ENCODE measurements around the gene NIPAL4. TPM values are rescaled to one million over a fixed set of nuclear protein-coding genes. Genes with fewer than 3 reads are reported as not detected.

Gene NIPAL4
- total RNA-seq, 6 experiments from 2014 or later, result 0.14 to 0.38 (median 0.22) TPM

DNA sequence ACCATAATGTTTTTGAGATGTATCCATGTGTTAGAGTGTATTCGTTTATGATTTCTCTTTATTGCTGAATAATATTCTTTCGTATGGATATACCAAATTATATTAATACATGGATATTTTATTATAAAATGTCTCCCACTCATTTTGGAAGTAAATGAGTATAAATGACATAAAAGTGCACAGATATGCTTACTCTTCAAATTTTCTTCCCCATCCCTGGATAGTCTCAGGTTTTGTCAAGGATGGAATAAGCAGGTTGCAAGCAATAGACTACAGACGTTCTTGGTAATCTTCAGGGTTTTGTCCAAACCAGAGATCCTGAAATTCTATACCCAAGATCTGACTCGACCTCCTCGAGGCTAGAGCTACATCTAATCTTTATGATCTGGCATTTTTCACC is 50.7 kb downstream of the NIPAL4 start:
- Mint-ChIP-seq H3K9me3 (no peaks in the 10 kb centered on the region), H3K36me3 (ENCODE audit: low read depth) (peaks cover 52% of the 10 kb centered on the region), H3K27me3 (ENCODE audit: insufficient read depth) (no peaks in the 10 kb centered on the region; the same call in none of the 2 replicates), H3K4me3 (no peak overlapping the region), H3K4me1 (ENCODE audit: low read depth) (peaks cover 76% of the 10 kb centered on the region), H3K27ac (peak overlapping the region; percentile 87)
- no peak for DNase-seq
- TF ChIP-seq, protein P1, sequence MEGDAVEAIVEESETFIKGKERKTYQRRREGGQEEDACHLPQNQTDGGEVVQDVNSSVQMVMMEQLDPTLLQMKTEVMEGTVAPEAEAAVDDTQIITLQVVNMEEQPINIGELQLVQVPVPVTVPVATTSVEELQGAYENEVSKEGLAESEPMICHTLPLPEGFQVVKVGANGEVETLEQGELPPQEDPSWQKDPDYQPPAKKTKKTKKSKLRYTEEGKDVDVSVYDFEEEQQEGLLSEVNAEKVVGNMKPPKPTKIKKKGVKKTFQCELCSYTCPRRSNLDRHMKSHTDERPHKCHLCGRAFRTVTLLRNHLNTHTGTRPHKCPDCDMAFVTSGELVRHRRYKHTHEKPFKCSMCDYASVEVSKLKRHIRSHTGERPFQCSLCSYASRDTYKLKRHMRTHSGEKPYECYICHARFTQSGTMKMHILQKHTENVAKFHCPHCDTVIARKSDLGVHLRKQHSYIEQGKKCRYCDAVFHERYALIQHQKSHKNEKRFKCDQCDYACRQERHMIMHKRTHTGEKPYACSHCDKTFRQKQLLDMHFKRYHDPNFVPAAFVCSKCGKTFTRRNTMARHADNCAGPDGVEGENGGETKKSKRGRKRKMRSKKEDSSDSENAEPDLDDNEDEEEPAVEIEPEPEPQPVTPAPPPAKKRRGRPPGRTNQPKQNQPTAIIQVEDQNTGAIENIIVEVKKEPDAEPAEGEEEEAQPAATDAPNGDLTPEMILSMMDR (IDR thresholded peaks at IDR 0.05), result no peak

GRCh38 chr5:157511651-157512644 is 51.9 kb downstream of the NIPAL4 start:
- H3K27ac Mint-ChIP-seq, result peak overlapping the region; percentile 87
- peaks cover 76% of the 10 kb centered on the region for H3K4me1 Mint-ChIP-seq (ENCODE audit: low read depth)
- H3K9me3 Mint-ChIP-seq, result no peaks in the 10 kb centered on the region
- TF ChIP-seq, protein P1 (IDR thresholded peaks at IDR 0.05), result no peak
- DNase-seq, result peak; percentile 96
- peaks cover under 1% of the 10 kb centered on the region for H3K27me3 Mint-ChIP-seq (ENCODE audit: insufficient read depth)
- H3K36me3 Mint-ChIP-seq (ENCODE audit: low read depth), result peaks cover 47% of the 10 kb centered on the region
- peak overlapping the region; percentile 35 for H3K4me3 Mint-ChIP-seq

DNA sequence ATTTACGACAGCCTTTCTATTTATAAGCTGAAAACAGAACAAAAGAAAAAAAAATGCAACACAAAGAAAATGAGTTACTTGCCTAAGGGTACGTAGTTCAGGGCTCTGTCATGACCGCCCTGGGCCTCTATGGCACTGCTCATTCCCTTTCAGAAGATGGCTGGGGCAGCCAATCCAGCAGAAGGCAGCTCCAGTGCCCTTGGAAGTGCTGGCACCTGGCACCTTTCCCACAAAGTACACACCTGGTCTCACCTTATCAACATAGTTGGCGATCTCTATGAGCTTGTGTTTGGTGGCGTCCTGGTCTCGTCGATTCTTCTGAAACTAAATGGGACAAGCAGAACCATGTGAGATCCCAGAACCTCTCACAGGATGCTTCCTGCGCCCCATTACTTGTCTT is 53.2 kb downstream of the NIPAL4 start:
- DNase-seq, result no peak
- peaks cover 48% of the 10 kb centered on the region for H3K36me3 Mint-ChIP-seq (ENCODE audit: low read depth)
- H3K27ac Mint-ChIP-seq, result peak overlapping the region; percentile 87
- H3K9me3 Mint-ChIP-seq, result no peaks in the 10 kb centered on the region
- H3K27me3 Mint-ChIP-seq (ENCODE audit: insufficient read depth), result peaks cover 1% of the 10 kb centered on the region; the same call in 1 of the 2 replicates
- TF ChIP-seq, protein P1 (IDR thresholded peaks at IDR 0.05), result no peak
- peaks cover 77% of the 10 kb centered on the region for H3K4me1 Mint-ChIP-seq (ENCODE audit: low read depth)
- no peak overlapping the region for H3K4me3 Mint-ChIP-seq

GRCh38 chr5:157514974-157515373 is 55.0 kb downstream of the NIPAL4 start:
- H3K27ac Mint-ChIP-seq, result peak overlapping the region; percentile 42; the same call in 1 of the 2 replicates
- peaks cover 1% of the 10 kb centered on the region; the same call in 1 of the 2 replicates for H3K27me3 Mint-ChIP-seq (ENCODE audit: insufficient read depth)
- peaks cover 39% of the 10 kb centered on the region for H3K36me3 Mint-ChIP-seq (ENCODE audit: low read depth)
- TF ChIP-seq, protein P1 (IDR thresholded peaks at IDR 0.05), result no peak
- H3K9me3 Mint-ChIP-seq, result no peaks in the 10 kb centered on the region
- no peak overlapping the region for H3K4me3 Mint-ChIP-seq
- peaks cover 70% of the 10 kb centered on the region for H3K4me1 Mint-ChIP-seq (ENCODE audit: low read depth)
- no peak for DNase-seq

- Mint-ChIP-seq H3K36me3 (ENCODE audit: low read depth) (peaks cover 43% of the 10 kb centered on the region), H3K9me3 (no peaks in the 10 kb centered on the region), H3K27ac (peak overlapping the region; percentile 98), H3K4me1 (ENCODE audit: low read depth) (peaks cover 71% of the 10 kb centered on the region), H3K27me3 (ENCODE audit: insufficient read depth) (peaks cover 1% of the 10 kb centered on the region; the same call in 1 of the 2 replicates), H3K4me3 (peak overlapping the region; percentile 82)
- peak; percentile 88 for DNase-seq
- TF ChIP-seq, protein P1 (IDR thresholded peaks at IDR 0.05), result no peak
Observed at GRCh38 chr5:157516006-157516405, 56.0 kb downstream of the NIPAL4 start.
